IMR-90 (cell line): ENCODE results near the gene CDC25A. TPM values are rescaled to one million over a fixed set of nuclear protein-coding genes. Genes with fewer than 3 reads are reported as not detected.

Source experiments
- ATAC-seq: fragments of 200-7000 bp; cut with Tn5 transposase; 2 replicates; pipeline ENCODE4 v1.9.1; 2020; ENCODE audit warnings: low read depth, mild to moderate bottlenecking, moderate library complexity
- BruUV-seq: library from RNA; stranded (reverse); fragments of 400-500 nt; replicated peaks from 2 replicates; lab custom pipeline; 2021; lab: Mats Ljungman, UMichigan
- CTCF ChIA-PET: fragments of 300-600 bp; formaldehyde crosslinking; extraction: SDS; loops from one replicate; lab custom pipeline; 2021; ENCODE audit warnings: antibody characterized with exemption; lab: Yijun Ruan, JAX
- POLR2A ChIA-PET: fragments of 300-600 bp; sonication (Branson Sonifier 250); formaldehyde crosslinking; loops from one replicate; lab custom pipeline; 2022; ENCODE audit warnings: antibody characterized with exemption; ENCODE audit not compliant: unreplicated experiment; lab: Charles Lee
- DNase-seq: peaks from one replicate; pipeline ENCODE4 v3.0.0; 2013
- H2AFZ ChIP-seq: replicated peaks from 2 replicates; pipeline ENCODE3; 2013; ENCODE audit warnings: low read length, mild to moderate bottlenecking; ENCODE audit not compliant: poor library complexity
- H2AK5ac ChIP-seq: 2 replicates; pipeline ENCODE4 v1.6.1; 2013; ENCODE audit warnings: low read depth, low read length, inconsistent platforms
- H2AK9ac ChIP-seq: replicated peaks from 2 replicates; pipeline ENCODE3; 2013; ENCODE audit warnings: mild to moderate bottlenecking, low read depth, low read length, moderate library complexity; ENCODE audit not compliant: poor library complexity
- H2BK120ac ChIP-seq: 2 replicates; pipeline ENCODE4 v1.6.1; 2013; ENCODE audit warnings: low read depth, low read length, inconsistent platforms
- H2BK15ac ChIP-seq: 3 replicates; pipeline ENCODE4 v1.6.1; 2013; ENCODE audit warnings: low read depth, low read length, inconsistent platforms
- H2BK20ac ChIP-seq: 2 replicates; pipeline ENCODE4 v1.6.1; 2013; ENCODE audit warnings: low read depth, mild to moderate bottlenecking, inconsistent platforms, low read length, moderate library complexity
- H2BK5ac ChIP-seq: 2 replicates; pipeline ENCODE4 v1.6.1; 2013; ENCODE audit warnings: mild to moderate bottlenecking, low read depth, low read length, inconsistent platforms; ENCODE audit not compliant: poor library complexity, severe bottlenecking
- H3K14ac ChIP-seq: replicated peaks from 2 replicates; pipeline ENCODE4 v1.6.1; 2013; ENCODE audit warnings: low read depth, low read length, inconsistent platforms
- H3K18ac ChIP-seq: 2 replicates; pipeline ENCODE4 v1.6.1; 2013; ENCODE audit warnings: low read depth, low read length, control low read depth
- H3K23ac ChIP-seq: 2 replicates; pipeline ENCODE4 v1.6.1; 2013; ENCODE audit warnings: low read depth, low read length, inconsistent platforms
- H3K27ac ChIP-seq: 2 replicates; pipeline ENCODE4 v1.5.1; 2013; ENCODE audit warnings: mild to moderate bottlenecking, control low read depth, low read length; ENCODE audit not compliant: insufficient read depth
- H3K27me3 ChIP-seq: 2 replicates; pipeline ENCODE4 v1.6.1; 2013; ENCODE audit warnings: low read length; ENCODE audit not compliant: control insufficient read depth, insufficient read depth
- H3K36me3 ChIP-seq: 2 replicates; pipeline ENCODE4 v1.6.1; 2013; ENCODE audit warnings: low read length, mixed read lengths; ENCODE audit not compliant: control insufficient read depth, insufficient read depth
- H3K4ac ChIP-seq: 2 replicates; pipeline ENCODE4 v1.6.1; 2013; ENCODE audit warnings: low read depth, low read length, inconsistent platforms
- H3K4me1 ChIP-seq: 2 replicates; pipeline ENCODE4 v1.6.1; 2013; ENCODE audit warnings: low read length, mixed read lengths; ENCODE audit not compliant: control insufficient read depth, insufficient read depth
- H3K4me2 ChIP-seq: 2 replicates; pipeline ENCODE4 v1.6.1; 2013; ENCODE audit warnings: low read depth, mild to moderate bottlenecking, control low read depth, low read length, moderate library complexity
- H3K4me3 ChIP-seq: 2 replicates; pipeline ENCODE4 v1.5.1; 2013; ENCODE audit warnings: low read depth, mild to moderate bottlenecking, control low read depth, low read length, moderate library complexity; ENCODE audit not compliant: insufficient read depth
- H3K56ac ChIP-seq: 2 replicates; pipeline ENCODE4 v1.6.1; 2013; ENCODE audit warnings: low read length, inconsistent platforms; ENCODE audit not compliant: insufficient read depth; ENCODE audit errors: extremely low read depth
- H3K79me1 ChIP-seq, 2 experiments: 2 replicates each; pipeline ENCODE4 v1.6.1; 2013; ENCODE audit warnings: low read length in 2 of 2, inconsistent platforms in 1 of 2, low read depth in 1 of 2
- H3K9ac ChIP-seq: 2 replicates; pipeline ENCODE4 v1.6.1; 2013; ENCODE audit warnings: low read depth, low read length, control low read depth
- H3K9me1 ChIP-seq: 2 replicates; pipeline ENCODE4 v1.6.1; 2013; ENCODE audit warnings: low read length, inconsistent platforms; ENCODE audit not compliant: insufficient read depth
- H3K9me3 ChIP-seq: 2 replicates; pipeline ENCODE4 v1.6.1; 2013; ENCODE audit warnings: low read length; ENCODE audit not compliant: control insufficient read depth, insufficient read depth
- H4K20me1 ChIP-seq: 2 replicates; pipeline ENCODE4 v1.6.1; 2013; ENCODE audit warnings: low read length, inconsistent platforms; ENCODE audit not compliant: insufficient read depth
- H4K5ac ChIP-seq: 2 replicates; pipeline ENCODE4 v1.6.1; 2013; ENCODE audit warnings: mild to moderate bottlenecking, low read depth, low read length, control low read depth
- H4K8ac ChIP-seq, 2 experiments: 2 replicates each; pipeline ENCODE4 v1.6.1; 2013; ENCODE audit warnings: low read depth in 2 of 2, low read length in 2 of 2, control low read depth in 1 of 2, inconsistent platforms in 1 of 2
- H4K91ac ChIP-seq: 2 replicates; pipeline ENCODE4 v1.6.1; 2013; ENCODE audit warnings: low read depth, low read length, inconsistent platforms; ENCODE audit not compliant: insufficient read depth
- CEBPB ChIP-seq: IDR thresholded peaks from 2 replicates; pipeline ENCODE4 v1.6.1; 2012; ENCODE audit warnings: low read depth, low read length, improper control_type of control experiment
- CHD1 ChIP-seq: IDR thresholded peaks from 2 replicates; pipeline ENCODE4 v1.6.1; 2012; ENCODE audit warnings: low read depth, low read length, improper control_type of control experiment
- MAFK ChIP-seq: IDR thresholded peaks from 2 replicates; pipeline ENCODE4 v1.6.1; 2012; ENCODE audit warnings: low read depth, low read length, improper control_type of control experiment
- USF2 ChIP-seq: fragments of 150-350 bp; IDR thresholded peaks from 2 replicates; pipeline ENCODE4 v1.6.1; 2017; ENCODE audit warnings: mild to moderate bottlenecking, antibody characterized with exemption, low read length, low read depth
- WGBS, 2 experiments: methylation state at CpG; one replicate each; pipeline versions ENCODE4 v1.1.5 to v1.1.7; 2013; ENCODE audit warnings: missing lambda C conversion rate in 2 of 2; ENCODE audit not compliant: insufficient read length in 1 of 2; ENCODE audit errors: extremely low coverage in 2 of 2; 5-methylcytosine and 5-hydroxymethylcytosine counted together
- dilution Hi-C: fragments of 300-500 bp; cut with HindIII; formaldehyde crosslinking; loops from one replicate; pipeline ENCODE4 v1.14.3; 2018; ENCODE audit warnings: low sequenced_read_pairs; ENCODE audit not compliant: unreplicated experiment
- in situ Hi-C: fragments of 300-500 bp; cut with MboI; formaldehyde crosslinking; loops from 3 replicates; pipeline ENCODE4 v1.14.3; 2019; ENCODE audit warnings: low sequenced_read_pairs, inconsistent platforms, mixed read lengths
- intact Hi-C: fragments of 100-400 bp; cut with micrococcal nuclease; formaldehyde crosslinking; loops from 2 replicates; pipeline ENCODE4 v1.10.0; 2022
- polyA plus RNA-seq, 3 experiments: library from polyadenylated mRNA; depleted of rRNA; stranded (reverse); fragments of >200 nt; gene quantifications; 2 replicates each; pipeline ENCODE4 v1.2.3, GENCODE V29; 2012; ENCODE audit warnings: low replicate concordance in 1 of 3
- total RNA-seq: library from RNA; depleted of rRNA; stranded (reverse); fragments of >200 nt; gene quantifications from 2 replicates; pipeline ENCODE4 v1.2.3, GENCODE V29; 2012

The CDC25A gene
- total and polyA plus RNA-seq, 2 of the 4 experiments (the other 2 are of a cell fraction): 4.2 to 10.6 TPM

DNA sequence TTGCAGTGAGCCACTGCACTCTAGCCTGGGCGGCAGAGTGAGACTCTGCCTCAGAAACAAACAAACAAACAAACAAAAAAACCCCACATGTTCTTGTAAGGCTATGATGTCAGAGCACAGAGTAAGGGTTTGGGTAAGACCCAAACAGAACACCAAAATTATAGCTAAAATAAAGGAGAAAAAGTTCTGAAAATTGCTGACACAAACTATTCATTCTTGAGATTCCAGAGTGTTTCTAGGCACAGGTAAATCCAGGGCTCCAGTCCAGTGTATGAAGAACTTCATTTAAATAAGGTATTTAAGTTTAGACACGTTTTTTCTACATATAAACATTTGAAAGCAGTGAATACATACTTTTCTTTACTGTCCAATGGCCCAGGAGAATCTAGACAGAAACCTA lies 3.9 kb downstream of the CDC25A start:
- DNase-seq: no peak
- 0 out of 2 replicates have a peak, but pooled peaks cover 3% of the 10 kb centered on the region for H4K20me1 ChIP-seq
- intact Hi-C loops: no loop called here
- ChIA-PET POLR2A (interaction anchor here (0.5 kb wide), 1 partner anchor 95 kb away, joined by 8 read pairs; no protein-coding TSS in a partner anchor), CTCF (no interaction called here)
- H2AK5ac ChIP-seq: no peak overlapping the region
- H3K9me1 ChIP-seq: peaks cover 3% of the 10 kb centered on the region; the same call in 1 of the 2 replicates
- H2AFZ ChIP-seq: no peak overlapping the region
- H2BK15ac ChIP-seq: no peak overlapping the region
- no peak overlapping the region for H3K14ac ChIP-seq
- no peak overlapping the region for H4K5ac ChIP-seq
- H4K91ac ChIP-seq: no peak overlapping the region
- no peak overlapping the region for H3K23ac ChIP-seq
- H3K79me1 ChIP-seq: peaks cover 24 to 46% of the 10 kb centered on the region in 2 experiments
- H2AK9ac ChIP-seq: no peak overlapping the region
- peaks cover 2% of the 10 kb centered on the region; the same call in 1 of the 2 replicates for H3K4me1 ChIP-seq
- no peak overlapping the region for H3K9ac ChIP-seq
- H3K4me3 ChIP-seq: no peak overlapping the region
- no peak overlapping the region for H3K56ac ChIP-seq
- H3K27me3 ChIP-seq: no peaks in the 10 kb centered on the region
- H3K18ac ChIP-seq: no peak overlapping the region
- H3K9me3 ChIP-seq: no peaks in the 10 kb centered on the region
- peaks cover 14% of the 10 kb centered on the region for H3K36me3 ChIP-seq
- in situ Hi-C loops: no loop called here
- H2BK20ac ChIP-seq: no peak overlapping the region
- H2BK5ac ChIP-seq: no peak overlapping the region
- dilution Hi-C loops: no loop called here
- H3K4ac ChIP-seq: no peak overlapping the region
- peak; percentile 64; the same call in 1 of the 2 replicates for TF ChIP-seq MAFK
- no peak for TF ChIP-seq CEBPB
- no peak for TF ChIP-seq CHD1
- TF ChIP-seq USF2: no peak
- H4K8ac ChIP-seq: no peak overlapping the region
- no peak overlapping the region for H3K4me2 ChIP-seq
- no peak for ATAC-seq
- WGBS, 2 experiments: no CpG with 5 or more reads among the region's 2 CpGs
- no peak overlapping the region for H2BK120ac ChIP-seq
- no TSS peak for BruUV-seq
- H3K27ac ChIP-seq: no peak overlapping the region
